Measurements from ENCODE around the gene ZSWIM5.

ZSWIM5 gene

GRCh38 chr1:45236136-45236535 is 29.7 kb upstream of the ZSWIM5 start:
- TF ChIP-seq CTCF (IDR thresholded peaks at IDR 0.05) = no peak

GRCh38 chr1:45230537-45230936 is 24.1 kb upstream of the ZSWIM5 start:
- TF ChIP-seq CTCF (IDR thresholded peaks at IDR 0.05) = peak; percentile 22; the same call in 1 of the 2 replicates

- no peak for TF ChIP-seq CTCF (IDR thresholded peaks at IDR 0.05)
Observed at GRCh38 chr1:45225598-45225997, 19.2 kb upstream of the ZSWIM5 start.

GRCh38 chr1:45221716-45222115 is 15.3 kb upstream of the ZSWIM5 start:
- TF ChIP-seq CTCF (IDR thresholded peaks at IDR 0.05) = no peak

- no peak for TF ChIP-seq CTCF (IDR thresholded peaks at IDR 0.05)
Observed at GRCh38 chr1:45216861-45217260, 10.5 kb upstream of the ZSWIM5 start.

- no peak for TF ChIP-seq CTCF (IDR thresholded peaks at IDR 0.05)
Observed at GRCh38 chr1:45216200-45216541, 9.8 kb upstream of the ZSWIM5 start.

- TF ChIP-seq CTCF (IDR thresholded peaks at IDR 0.05) = no peak
Observed at GRCh38 chr1:45215485-45216199, 9.2 kb upstream of the ZSWIM5 start.

- no peak for TF ChIP-seq CTCF (IDR thresholded peaks at IDR 0.05)
Observed at GRCh38 chr1:45213892-45214291, 7.5 kb upstream of the ZSWIM5 start.
